B cell (primary cell): Measurements from ENCODE around the gene LYRM9. TPM values are rescaled to one million over a fixed set of nuclear protein-coding genes. Genes with fewer than 3 reads are reported as not detected.
"Not testable (repeated sequence)": the region's sequence is repeated elsewhere in the genome, so short reads cannot be mapped to it uniquely, and the experiment has no call there.

Experiments used
- ATAC-seq: fragments of 200-7000 bp; cut with Tn5 transposase; one replicate; pipeline ENCODE4 v1.10.0; 2021; ENCODE audit warnings: low read depth, mild to moderate bottlenecking, moderate number of reproducible peaks, moderate library complexity
- CTCF ChIA-PET: fragments of 350-600 bp; sonication (Branson Sonifier 250); formaldehyde crosslinking; loops from one replicate; lab custom pipeline; 2021; ENCODE audit warnings: antibody characterized with exemption, inconsistent platforms; lab: Charles Lee
- POLR2A ChIA-PET: fragments of 350-600 bp; sonication (Branson Sonifier 250); formaldehyde crosslinking; loops from one replicate; lab custom pipeline; 2021; ENCODE audit warnings: antibody characterized with exemption; lab: Charles Lee
- DNase-seq: peaks from one replicate; pipeline ENCODE4 v3.0.0; 2013
- H2AFZ ChIP-seq: 2 replicates; pipeline ENCODE4 v1.6.1; 2012; ENCODE audit warnings: mild to moderate bottlenecking, low read depth, low read length; ENCODE audit not compliant: insufficient read depth, poor library complexity, severe bottlenecking
- H3K27ac ChIP-seq, 2 donors: 1 replicate in 1 of 2; 2 replicates in 1 of 2; pipeline ENCODE4 v1.5.1; 2012 to 2013; ENCODE audit warnings: low read length in 2 of 2, mild to moderate bottlenecking in 2 of 2, moderate library complexity in 1 of 2
- H3K27me3 ChIP-seq, 4 experiments: fragments of 200-600 bp in 1 of 4; sonication (generic) in 1 of 4; replicated peaks in 1 of 4; 1 replicate in 2 of 4; 2 replicates in 2 of 4; pipeline versions ENCODE4 v1.6.1 to v1.7.0; 2013 to 2016; ENCODE audit warnings: low read length in 3 of 4, mild to moderate bottlenecking in 2 of 4, mixed read lengths in 1 of 4, moderate library complexity in 1 of 4; ENCODE audit not compliant: insufficient read depth in 4 of 4, control insufficient read depth in 3 of 4; ENCODE audit errors: control extremely low read depth in 1 of 4
- H3K36me3 ChIP-seq, 2 experiments: replicated peaks in 1 of 2; 1 replicate in 1 of 2; 2 replicates in 1 of 2; pipeline versions ENCODE4 v1.6.1 to v1.7.1; 2013; ENCODE audit warnings: low read length in 1 of 2; ENCODE audit not compliant: insufficient read depth in 2 of 2, control insufficient read depth in 1 of 2; ENCODE audit errors: control extremely low read depth in 1 of 2, extremely low read depth in 1 of 2
- H3K4me1 ChIP-seq, 2 donors: fragments of 200-600 bp in 1 of 2; sonication (generic) in 1 of 2; 1 replicate in 1 of 2; 2 replicates in 1 of 2; pipeline versions ENCODE4 v1.5.1 to v1.6.1; 2013 to 2017; ENCODE audit warnings: low read length in 2 of 2; ENCODE audit not compliant: control insufficient read depth in 2 of 2, insufficient read depth in 2 of 2
- H3K4me2 ChIP-seq: replicated peaks from 2 replicates; pipeline ENCODE3; 2012; ENCODE audit warnings: mild to moderate bottlenecking, low read depth, low read length; ENCODE audit not compliant: poor library complexity, severe bottlenecking
- H3K4me3 ChIP-seq, 5 experiments: fragments of 200-600 bp in 1 of 5; sonication (generic) in 1 of 5; 1 replicate in 3 of 5; 2 replicates in 2 of 5; pipeline versions ENCODE4 v1.5.1 to v1.7.0; 2011 to 2016; ENCODE audit warnings: low read length in 4 of 5, mild to moderate bottlenecking in 4 of 5, low read depth in 2 of 5, control low read depth in 1 of 5, moderate library complexity in 1 of 5; ENCODE audit not compliant: insufficient read depth in 1 of 5; ENCODE audit errors: control extremely low read depth in 1 of 5, extremely low read depth in 1 of 5
- H3K79me2 ChIP-seq: fragments of 200-600 bp; sonication (generic); one replicate; pipeline ENCODE4 v1.6.0; 2016; ENCODE audit warnings: low read length; ENCODE audit not compliant: control insufficient read depth, insufficient read depth
- H3K9ac ChIP-seq: fragments of 200-600 bp; sonication (generic); 2 replicates; pipeline ENCODE4 v1.6.1; 2017; ENCODE audit warnings: mild to moderate bottlenecking, low read length, moderate library complexity
- H3K9me3 ChIP-seq, 3 donors: one replicate each; pipeline versions ENCODE4 v1.6.1 to v1.7.1; 2013; ENCODE audit warnings: low read length in 2 of 3; ENCODE audit not compliant: control insufficient read depth in 2 of 3, insufficient read depth in 1 of 3; ENCODE audit errors: control extremely low read depth in 1 of 3
- H4K20me1 ChIP-seq: 2 replicates; pipeline ENCODE4 v1.6.0; 2012; ENCODE audit warnings: mild to moderate bottlenecking, low read length; ENCODE audit not compliant: insufficient read depth, control insufficient read depth, poor library complexity, severe bottlenecking
- H3K27ac Mint-ChIP-seq: one replicate; pipeline ENCODE4 v1.8.0; 2021; ENCODE audit warnings: mixed read lengths
- H3K27me3 Mint-ChIP-seq: one replicate; pipeline ENCODE4 v1.8.0; 2021; ENCODE audit warnings: mixed read lengths
- H3K4me1 Mint-ChIP-seq: one replicate; pipeline ENCODE4 v1.8.0; 2021; ENCODE audit warnings: mixed read lengths
- H3K4me3 Mint-ChIP-seq: one replicate; pipeline ENCODE4 v1.8.0; 2021; ENCODE audit warnings: mixed read lengths
- H3K9me3 Mint-ChIP-seq: one replicate; pipeline ENCODE4 v1.8.0; 2022; ENCODE audit warnings: mixed read lengths; ENCODE audit not compliant: insufficient read depth
- EZH2 ChIP-seq: IDR thresholded peaks from 2 replicates; pipeline ENCODE4 v1.6.1; 2012; ENCODE audit warnings: borderline replicate concordance, low read depth, mild to moderate bottlenecking, moderate library complexity, low read length; ENCODE audit not compliant: insufficient read depth, poor library complexity, severe bottlenecking
- WGBS: methylation state at CpG from one replicate; pipeline ENCODE4 v1.1.5; 2013; ENCODE audit warnings: missing lambda C conversion rate; ENCODE audit not compliant: insufficient coverage; 5-methylcytosine and 5-hydroxymethylcytosine counted together
- intact Hi-C: fragments of 100-400 bp; cut with micrococcal nuclease; formaldehyde crosslinking; loops from one replicate; pipeline ENCODE4 v1.10.0; 2022
- polyA plus RNA-seq: library from polyadenylated mRNA; depleted of rRNA; stranded (reverse); fragments of >200 nt; gene quantifications from 2 replicates; pipeline ENCODE4 v1.2.3, GENCODE V29; 2012
- total RNA-seq, 2 donors: library from RNA; stranded (reverse); fragments of 120-200 nt in 1 of 2; gene quantifications; 1 replicate in 1 of 2; 2 replicates in 1 of 2; pipeline versions ENCODE4 v1.2.3 to v1.2.4, GENCODE V29; 2013 to 2022
- TF ChIP-seq, protein P1 (sequence below): fragments of 200-600 bp; IDR thresholded peaks from one replicate; pipeline ENCODE4 v1.8.0; 2022; ENCODE audit warnings: antibody characterized with exemption, mild to moderate bottlenecking

Gene LYRM9
- total and polyA plus RNA-seq, 2 donors (not counting 1 experiment from before 2014, with no cell fraction given): 12.1 to 14.2 TPM

DNA sequence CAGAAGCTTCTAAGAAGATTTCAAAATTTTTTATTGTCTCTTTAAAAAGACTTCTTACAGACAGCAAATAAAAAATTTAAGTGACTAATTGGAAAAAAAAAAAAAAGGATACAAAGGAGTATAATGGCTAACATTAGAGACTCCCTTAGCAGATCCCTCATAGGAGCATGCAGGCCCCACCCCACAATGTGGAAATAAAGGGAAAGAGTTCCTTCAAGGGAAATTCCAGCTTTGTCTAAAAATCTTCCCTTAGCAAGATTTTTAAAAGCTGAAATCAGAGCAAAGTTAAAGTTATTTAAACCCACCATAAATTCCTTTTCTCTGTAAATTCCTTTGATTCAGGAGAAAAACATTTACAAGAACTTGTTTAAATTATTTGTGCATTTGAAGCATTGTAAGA is 60.3 kb downstream of the LYRM9 start:
- Histone ChIP-seq H3K79me2 (no peaks in the 10 kb centered on the region), H3K27ac (no peak overlapping the region), H2AFZ (no peak overlapping the region), H3K4me2 (no peak overlapping the region), H3K27me3 (no peaks in the 10 kb centered on the region), H3K36me3 (no peaks in the 10 kb centered on the region), H3K4me3 (no peak overlapping the region), H3K9me3 (peaks cover 0 to 1% (median 0%) of the 10 kb centered on the region in 3 donors), H4K20me1 (no peaks in the 10 kb centered on the region), H3K9ac (no peak overlapping the region), H3K4me1 (peaks cover 0 to 4% of the 10 kb centered on the region in 2 donors)
- H3K9me3 Mint-ChIP-seq: peaks cover 3% of the 10 kb centered on the region
- H3K27me3 Mint-ChIP-seq: peaks cover 11% of the 10 kb centered on the region
- peaks cover 3% of the 10 kb centered on the region for H3K4me1 Mint-ChIP-seq
- no peak overlapping the region for H3K27ac Mint-ChIP-seq
- CTCF ChIA-PET: no interaction called here
- no peak overlapping the region for H3K4me3 Mint-ChIP-seq
- no peak for ATAC-seq
- POLR2A ChIA-PET: no interaction called here
- intact Hi-C loops: no loop called here
- DNase-seq: no peak
- TF ChIP-seq, protein P1, sequence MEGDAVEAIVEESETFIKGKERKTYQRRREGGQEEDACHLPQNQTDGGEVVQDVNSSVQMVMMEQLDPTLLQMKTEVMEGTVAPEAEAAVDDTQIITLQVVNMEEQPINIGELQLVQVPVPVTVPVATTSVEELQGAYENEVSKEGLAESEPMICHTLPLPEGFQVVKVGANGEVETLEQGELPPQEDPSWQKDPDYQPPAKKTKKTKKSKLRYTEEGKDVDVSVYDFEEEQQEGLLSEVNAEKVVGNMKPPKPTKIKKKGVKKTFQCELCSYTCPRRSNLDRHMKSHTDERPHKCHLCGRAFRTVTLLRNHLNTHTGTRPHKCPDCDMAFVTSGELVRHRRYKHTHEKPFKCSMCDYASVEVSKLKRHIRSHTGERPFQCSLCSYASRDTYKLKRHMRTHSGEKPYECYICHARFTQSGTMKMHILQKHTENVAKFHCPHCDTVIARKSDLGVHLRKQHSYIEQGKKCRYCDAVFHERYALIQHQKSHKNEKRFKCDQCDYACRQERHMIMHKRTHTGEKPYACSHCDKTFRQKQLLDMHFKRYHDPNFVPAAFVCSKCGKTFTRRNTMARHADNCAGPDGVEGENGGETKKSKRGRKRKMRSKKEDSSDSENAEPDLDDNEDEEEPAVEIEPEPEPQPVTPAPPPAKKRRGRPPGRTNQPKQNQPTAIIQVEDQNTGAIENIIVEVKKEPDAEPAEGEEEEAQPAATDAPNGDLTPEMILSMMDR: no peak
- TF ChIP-seq EZH2: no peak

DNA sequence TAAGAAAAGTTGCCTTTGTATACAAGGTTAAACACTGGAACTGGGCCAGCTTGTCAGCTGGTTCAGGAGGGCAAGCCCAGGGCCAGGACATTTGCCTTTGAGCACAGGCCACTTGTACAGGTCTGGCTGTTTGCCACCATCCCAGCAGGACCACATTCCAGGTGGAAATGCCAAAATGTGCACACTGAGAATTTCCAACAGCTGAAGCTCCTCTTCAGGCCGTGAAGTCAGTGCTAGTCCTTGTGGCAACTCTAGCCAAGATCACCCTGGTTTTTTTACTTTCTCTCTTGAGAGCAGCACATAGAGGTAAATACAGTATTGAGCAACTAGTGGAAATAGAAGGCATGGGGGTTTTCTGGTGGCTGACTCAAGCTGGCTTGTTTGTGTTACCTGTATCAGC is 63.3 kb downstream of the LYRM9 start:
- not testable (repeated sequence) for H3K27ac Mint-ChIP-seq, ATAC-seq

DNA sequence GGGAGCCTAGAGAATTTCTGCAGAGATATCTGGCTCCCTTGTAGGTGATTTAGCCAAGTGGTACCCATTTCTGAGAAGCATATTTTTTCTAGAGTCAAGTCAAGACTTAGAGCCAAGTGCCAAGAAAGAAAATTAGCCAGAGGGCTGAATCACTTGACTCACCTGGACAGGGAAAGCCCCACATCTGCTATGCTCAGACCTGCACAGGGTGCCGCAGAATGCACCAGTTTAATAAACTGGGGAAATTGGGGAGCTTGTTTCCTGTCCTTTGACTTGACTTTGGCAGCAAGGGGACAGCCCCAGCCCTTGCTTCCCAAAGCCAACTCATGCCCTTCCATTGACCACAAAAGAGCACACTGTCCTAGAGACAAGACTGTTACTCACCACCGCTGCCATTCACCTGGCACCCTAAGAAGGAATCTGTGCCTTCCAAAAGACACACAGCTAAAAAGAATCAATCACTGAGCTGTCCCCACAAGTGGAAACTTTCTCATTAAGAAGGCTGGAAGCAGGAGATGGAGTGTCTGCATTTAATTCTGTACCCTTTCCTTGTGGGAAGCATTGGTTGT is 63.9 kb downstream of the LYRM9 start:
- peaks cover 31% of the 10 kb centered on the region for H3K27me3 Mint-ChIP-seq
- H2AFZ ChIP-seq, POLR2A ChIA-PET, H3K9me3 Mint-ChIP-seq, H3K4me1 Mint-ChIP-seq, H3K4me2 ChIP-seq, H3K27ac Mint-ChIP-seq, H3K27me3 ChIP-seq, H3K9ac ChIP-seq, ATAC-seq, H3K79me2 ChIP-seq, H3K4me3 Mint-ChIP-seq, H4K20me1 ChIP-seq, H3K36me3 ChIP-seq, H3K9me3 ChIP-seq, CTCF ChIA-PET, H3K4me3 ChIP-seq, DNase-seq, H3K27ac ChIP-seq, intact Hi-C loops, H3K4me1 ChIP-seq: not testable (repeated sequence)
- WGBS: no CpG with 5 or more reads among the region's 2 CpGs

More for the DNA sequence above, 63.3 kb downstream of the LYRM9 start:
- H3K4me2 ChIP-seq, H3K4me1 Mint-ChIP-seq, H3K27me3 ChIP-seq, H3K36me3 ChIP-seq, H3K9me3 ChIP-seq, intact Hi-C loops, H3K9ac ChIP-seq, POLR2A ChIA-PET, H3K4me3 Mint-ChIP-seq, H3K9me3 Mint-ChIP-seq, H3K4me1 ChIP-seq, CTCF ChIA-PET, H2AFZ ChIP-seq, H4K20me1 ChIP-seq, DNase-seq, H3K27ac ChIP-seq, H3K4me3 ChIP-seq, H3K79me2 ChIP-seq: not testable (repeated sequence)
- WGBS: no CpG with 5 or more reads among the region's 1 CpG
- H3K27me3 Mint-ChIP-seq: peaks cover 25% of the 10 kb centered on the region
